H1 (cell line): ENCODE measurements around the gene RBM25. TPM values are rescaled to one million over a fixed set of nuclear protein-coding genes. Genes with fewer than 3 reads are reported as not detected.
"Not testable (repeated sequence)": the region's sequence is repeated elsewhere in the genome, so short reads cannot be mapped to it uniquely, and the experiment has no call there.

Experiments used
- CTCF ChIA-PET: fragments of 300-600 bp; sonication (Branson Sonifier 250); formaldehyde crosslinking; loops from one replicate; lab custom pipeline; 2021; ENCODE audit not compliant: partially characterized antibody; lab: Charles Lee
- POLR2A ChIA-PET: fragments of 300-600 bp; sonication (Branson Sonifier 250); formaldehyde crosslinking; loops from one replicate; lab custom pipeline; 2021; ENCODE audit warnings: inconsistent platforms; ENCODE audit not compliant: partially characterized antibody; lab: Charles Lee
- DNase-seq, 2 experiments: peaks; one replicate each; pipeline versions ENCODE4 v3.0.0 to v3.0.0-alpha.2; 2010 to 2022; ENCODE audit warnings: low spot score in 2 of 2, low read depth in 1 of 2, mixed read lengths in 1 of 2
- FAIRE-seq: peaks from 2 replicates; lab custom pipeline; 2011; peaks lifted over from hg19 to GRCh38; lab: Jason Lieb, UNC
- H2AFZ ChIP-seq: 2 replicates; pipeline ENCODE4 v1.8.1; 2012; ENCODE audit warnings: low read length, inconsistent platforms
- H2AK5ac ChIP-seq: 2 replicates; pipeline ENCODE4 v1.6.1; 2013; ENCODE audit warnings: low read depth, low read length
- H2BK120ac ChIP-seq: replicated peaks from 2 replicates; pipeline ENCODE3; 2013; ENCODE audit warnings: low read depth, low read length, inconsistent platforms
- H2BK12ac ChIP-seq: 2 replicates; pipeline ENCODE4 v1.6.1; 2013; ENCODE audit warnings: low read depth, low read length
- H2BK15ac ChIP-seq: 2 replicates; pipeline ENCODE4 v1.6.1; 2013; ENCODE audit warnings: low read length
- H2BK20ac ChIP-seq: 2 replicates; pipeline ENCODE4 v1.6.1; 2013; ENCODE audit warnings: low read length
- H2BK5ac ChIP-seq: 2 replicates; pipeline ENCODE4 v1.6.1; 2013; ENCODE audit warnings: low read depth, low read length
- H3K14ac ChIP-seq: 2 replicates; pipeline ENCODE4 v1.6.1; 2013; ENCODE audit warnings: inconsistent platforms; ENCODE audit not compliant: insufficient read length
- H3K18ac ChIP-seq: 2 replicates; pipeline ENCODE4 v1.6.1; 2013; ENCODE audit warnings: low read length; ENCODE audit errors: extremely low read depth
- H3K23ac ChIP-seq: 2 replicates; pipeline ENCODE4 v1.6.1; 2013; ENCODE audit warnings: inconsistent platforms; ENCODE audit not compliant: insufficient read length
- H3K23me2 ChIP-seq: 2 replicates; pipeline ENCODE4 v1.6.1; 2013; ENCODE audit warnings: low read depth, low read length
- H3K27ac ChIP-seq: 2 replicates; pipeline ENCODE4 v1.6.1; 2011; ENCODE audit warnings: low read depth, low read length, inconsistent platforms
- H3K27me3 ChIP-seq, 4 experiments: replicated peaks in 1 of 4; 1 replicate in 1 of 4; 2 replicates in 3 of 4; pipeline versions ENCODE4 v1.6.1 to v1.8.1; 2011 to 2013; ENCODE audit warnings: low read length in 3 of 4, mild to moderate bottlenecking in 3 of 4, inconsistent platforms in 2 of 4, mixed read lengths in 2 of 4, moderate library complexity in 1 of 4; ENCODE audit not compliant: control insufficient read depth in 3 of 4, insufficient read depth in 3 of 4; ENCODE audit errors: extremely low read depth in 1 of 4
- H3K36me3 ChIP-seq, 4 experiments: 2 replicates each; pipeline versions ENCODE4 v1.6.1 to v1.8.1; 2011 to 2013; ENCODE audit warnings: mild to moderate bottlenecking in 4 of 4, low read length in 3 of 4, moderate library complexity in 2 of 4, control low read depth in 1 of 4, inconsistent platforms in 1 of 4; ENCODE audit not compliant: insufficient read depth in 4 of 4, control insufficient read depth in 2 of 4
- H3K4ac ChIP-seq: replicated peaks from 2 replicates; pipeline ENCODE3; 2013; ENCODE audit warnings: low read length, low read depth, mixed read lengths, inconsistent platforms; ENCODE audit not compliant: insufficient read length
- H3K4me1 ChIP-seq, 4 experiments: replicated peaks in 1 of 4; 1 replicate in 1 of 4; 2 replicates in 3 of 4; pipeline versions ENCODE4 v1.6.1 to v1.8.1; 2011 to 2013; ENCODE audit warnings: low read length in 3 of 4, inconsistent platforms in 2 of 4, mixed read lengths in 1 of 4; ENCODE audit not compliant: insufficient read depth in 4 of 4, control insufficient read depth in 3 of 4
- H3K4me2 ChIP-seq, 2 experiments: 2 replicates each; pipeline versions ENCODE4 v1.6.1 to v1.8.1; 2011 to 2013; ENCODE audit warnings: low read depth in 2 of 2, low read length in 2 of 2, control low read depth in 1 of 2, inconsistent platforms in 1 of 2, mild to moderate bottlenecking in 1 of 2; ENCODE audit not compliant: insufficient read depth in 1 of 2
- H3K4me3 ChIP-seq, 4 experiments: fragments of 200-600, 300-600 bp in 1 of 4; sonication (generic), shearing (Covaris generic), sonication (Bioruptor Twin) in 1 of 4; 2 replicates each; pipeline versions ENCODE4 v1.5.1 to v1.8.1; 2011 to 2016; ENCODE audit warnings: low read length in 4 of 4, low read depth in 3 of 4, control low read depth in 2 of 4, inconsistent platforms in 2 of 4, mild to moderate bottlenecking in 2 of 4, mixed read lengths in 1 of 4, moderate library complexity in 1 of 4; ENCODE audit not compliant: insufficient read depth in 2 of 4; ENCODE audit errors: extremely low read depth in 1 of 4
- H3K56ac ChIP-seq: replicated peaks from 2 replicates; pipeline ENCODE3; 2013; ENCODE audit warnings: low read depth, mild to moderate bottlenecking, mixed read lengths, low read length, inconsistent platforms; ENCODE audit not compliant: insufficient read length
- H3K79me1 ChIP-seq: 2 replicates; pipeline ENCODE4 v1.6.1; 2013; ENCODE audit warnings: low read depth, low read length, control low read depth
- H3K79me2 ChIP-seq, 2 experiments: 2 replicates each; pipeline versions ENCODE4 v1.6.1 to v1.8.1; 2012 to 2013; ENCODE audit warnings: low read length in 2 of 2, mild to moderate bottlenecking in 2 of 2, inconsistent platforms in 1 of 2; ENCODE audit not compliant: insufficient read depth in 2 of 2, control insufficient read depth in 1 of 2
- H3K9ac ChIP-seq, 4 experiments: replicated peaks in 1 of 4; 1 replicate in 1 of 4; 2 replicates in 3 of 4; pipeline versions ENCODE4 v1.6.1 to v1.8.1; 2011 to 2013; ENCODE audit warnings: low read depth in 3 of 4, low read length in 3 of 4, control low read depth in 2 of 4, mild to moderate bottlenecking in 2 of 4, moderate library complexity in 2 of 4, inconsistent platforms in 1 of 4; ENCODE audit errors: extremely low read depth in 1 of 4
- H3K9me3 ChIP-seq, 2 experiments: 2 replicates each; pipeline versions ENCODE4 v1.6.1 to v1.8.1; 2012 to 2013; ENCODE audit warnings: mild to moderate bottlenecking in 2 of 2, moderate library complexity in 2 of 2, control low read depth in 1 of 2, inconsistent platforms in 1 of 2, low read depth in 1 of 2, low read length in 1 of 2, mixed read lengths in 1 of 2; ENCODE audit not compliant: insufficient read depth in 2 of 2
- H4K20me1 ChIP-seq, 2 experiments: replicated peaks in 1 of 2; 2 replicates each; pipeline versions ENCODE3 to v1.8.1; 2011 to 2013; ENCODE audit warnings: inconsistent platforms in 2 of 2, low read length in 2 of 2, mild to moderate bottlenecking in 1 of 2; ENCODE audit not compliant: insufficient read depth in 2 of 2, control insufficient read depth in 1 of 2
- H4K5ac ChIP-seq: 2 replicates; pipeline ENCODE4 v1.6.1; 2013; ENCODE audit warnings: low read length, low read depth, mixed read lengths, inconsistent platforms; ENCODE audit not compliant: insufficient read length
- H4K8ac ChIP-seq: 2 replicates; pipeline ENCODE4 v1.8.0; 2013; ENCODE audit warnings: mild to moderate bottlenecking, moderate library complexity, low read length, inconsistent platforms; ENCODE audit not compliant: insufficient read depth; ENCODE audit errors: extremely low read depth
- H4K91ac ChIP-seq: replicated peaks from 2 replicates; pipeline ENCODE3; 2013; ENCODE audit warnings: low read length, mixed read lengths, inconsistent platforms; ENCODE audit not compliant: insufficient read length
- CBX5 ChIP-seq: fragments of 300-800, 300-1000 bp; sonication (generic); IDR thresholded peaks from 2 replicates; pipeline ENCODE4 v1.7.1; 2016; ENCODE audit warnings: antibody characterized with exemption, low read length, low read depth
- WGBS, 2 experiments: shearing (Covaris generic) in 1 of 2; methylation state at CpG; one replicate each; pipeline versions ENCODE4 v1.1.6 to v1.1.7; 2013 to 2015; ENCODE audit warnings: low lambda C conversion rate in 2 of 2, mixed read lengths in 2 of 2, inconsistent platforms in 1 of 2, low coverage in 1 of 2, missing lambda C conversion rate in 1 of 2; ENCODE audit not compliant: insufficient replicate concordance in 2 of 2, insufficient coverage in 1 of 2, insufficient read length in 1 of 2; ENCODE audit errors: extremely low coverage in 1 of 2, missing lambda C conversion rate in 1 of 2; 5-methylcytosine and 5-hydroxymethylcytosine counted together
- polyA plus RNA-seq, 7 experiments: library from polyadenylated mRNA; depleted of rRNA in 3 of 7; stranded (reverse) in 5 of 7; unstranded in 2 of 7; fragments of >200 nt in 5 of 7; fragments of 200-250 nt in 2 of 7; gene quantifications; 1 replicate in 5 of 7; 2 replicates in 1 of 7; 4 replicates in 1 of 7; pipeline versions ENCODE4 v1.2.1 to v1.2.3, GENCODE V29; 2011 to 2013; ENCODE audit warnings: missing spikeins in 2 of 7, mixed read lengths in 2 of 7
- total RNA-seq: library from RNA; stranded (reverse); fragmentation: NEBNext Ultra II Directional; extraction: Animal tissue kit (Norgen Biotek cat#: 25700); gene quantifications from 2 replicates; pipeline ENCODE4 v1.2.1, GENCODE V29; 2021

The RBM25 gene
- total and polyA plus RNA-seq, 2 of the 8 experiments (the other 6 are each of a cell fraction or from before 2014, with no cell fraction given), result 25.6 to 134 TPM

DNA sequence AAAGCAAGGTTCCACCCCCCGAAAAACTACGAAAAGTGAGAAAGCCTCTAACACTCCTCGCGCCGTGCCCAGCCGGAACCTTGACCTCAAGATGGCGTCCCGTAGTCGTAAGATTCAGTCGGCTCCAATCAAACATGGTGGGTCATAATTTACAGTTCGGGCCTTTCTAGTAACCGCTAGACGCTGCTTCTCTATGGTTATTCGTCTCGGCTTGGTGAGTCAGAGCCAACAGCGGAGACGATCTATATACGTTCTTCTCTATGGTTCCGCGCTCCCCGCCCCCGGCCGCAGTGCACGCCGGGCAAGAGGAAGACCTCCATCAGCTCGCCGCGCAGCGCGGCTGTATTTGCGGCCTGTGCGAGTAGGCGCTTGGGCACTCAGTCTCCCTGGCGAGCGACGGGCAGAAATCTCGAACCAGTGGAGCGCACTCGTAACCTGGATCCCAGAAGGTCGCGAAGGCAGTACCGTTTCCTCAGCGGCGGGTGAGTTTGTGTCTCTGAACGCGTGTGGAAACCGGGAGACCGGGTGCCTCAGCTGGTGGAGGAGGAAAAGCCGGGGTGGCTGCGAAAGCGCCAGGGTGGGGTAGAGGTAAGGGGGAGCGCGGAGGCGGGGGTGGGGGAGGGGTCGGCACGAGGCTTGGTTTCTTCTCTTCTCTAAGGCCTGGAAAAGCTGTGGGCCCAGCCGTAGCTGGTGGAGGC, at the start of gene RBM25 (continued):
- no peak for TF ChIP-seq CBX5
- TF ChIP-seq, all 59 proteins: peak for 21

GRCh38 chr14:73011189-73011588, 47.1 kb upstream of the RBM25 start:
- 97% methylated on average over 7 of the region's 7 CpGs; no CpG with 5 or more reads in 1 of the 2 experiments for WGBS, 2 experiments
- CTCF ChIA-PET, result interaction anchor here (0.6 kb wide), 1 partner anchor 19 kb away, joined by 3 read pairs; no protein-coding TSS in a partner anchor
- H4K5ac ChIP-seq, H2BK5ac ChIP-seq, H2BK15ac ChIP-seq, H4K91ac ChIP-seq, H4K20me1 ChIP-seq, H3K18ac ChIP-seq, H3K79me1 ChIP-seq, H3K23me2 ChIP-seq, H3K4ac ChIP-seq, H3K27me3 ChIP-seq, H3K9me3 ChIP-seq, H2BK12ac ChIP-seq, H4K8ac ChIP-seq, H3K4me2 ChIP-seq, H3K23ac ChIP-seq, H2AK5ac ChIP-seq, POLR2A ChIA-PET, H3K14ac ChIP-seq, H3K27ac ChIP-seq, H2BK20ac ChIP-seq, FAIRE-seq, H3K9ac ChIP-seq, H2BK120ac ChIP-seq, H3K56ac ChIP-seq, H3K4me3 ChIP-seq, DNase-seq, H3K36me3 ChIP-seq, H3K4me1 ChIP-seq, H2AFZ ChIP-seq, H3K79me2 ChIP-seq: not testable (repeated sequence)
